NCI-H1417 (cell line): Measurements from ENCODE around the gene TTC16.
A peak's percentile ranks its signal among the peaks of the same experiment; 100 is the strongest.

ENCODE experiments used
- DNase-seq, 3 experiments: peaks; one replicate each; lab custom pipeline; 2025; lab: John Stamatoyannopoulos, UW

TTC16 gene

DNA sequence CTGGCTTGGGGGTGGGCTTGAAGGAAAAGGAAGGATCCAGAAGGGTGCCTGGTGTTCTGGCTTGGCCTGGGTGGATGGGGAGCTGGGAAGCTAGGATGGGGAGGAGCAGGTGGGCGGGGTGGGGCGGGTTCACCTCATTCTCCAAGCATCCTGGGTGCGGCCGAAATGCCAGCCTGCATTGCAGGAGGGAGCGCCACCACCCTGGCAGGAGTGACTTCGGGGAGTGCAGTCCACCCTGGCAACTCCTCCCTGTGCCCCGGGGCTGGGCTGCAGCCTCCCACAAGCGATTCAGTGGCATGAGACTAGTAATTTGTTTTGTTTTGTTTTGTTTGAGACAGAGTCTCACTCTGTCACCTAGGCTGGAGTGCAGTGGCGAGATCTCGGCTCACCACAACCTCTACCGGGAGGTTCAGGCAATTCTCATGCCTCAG lies 5.5 kb downstream of the TTC16 start:
- peak in 2 of 3 experiments; percentile 91 to 97 for DNase-seq

DNA sequence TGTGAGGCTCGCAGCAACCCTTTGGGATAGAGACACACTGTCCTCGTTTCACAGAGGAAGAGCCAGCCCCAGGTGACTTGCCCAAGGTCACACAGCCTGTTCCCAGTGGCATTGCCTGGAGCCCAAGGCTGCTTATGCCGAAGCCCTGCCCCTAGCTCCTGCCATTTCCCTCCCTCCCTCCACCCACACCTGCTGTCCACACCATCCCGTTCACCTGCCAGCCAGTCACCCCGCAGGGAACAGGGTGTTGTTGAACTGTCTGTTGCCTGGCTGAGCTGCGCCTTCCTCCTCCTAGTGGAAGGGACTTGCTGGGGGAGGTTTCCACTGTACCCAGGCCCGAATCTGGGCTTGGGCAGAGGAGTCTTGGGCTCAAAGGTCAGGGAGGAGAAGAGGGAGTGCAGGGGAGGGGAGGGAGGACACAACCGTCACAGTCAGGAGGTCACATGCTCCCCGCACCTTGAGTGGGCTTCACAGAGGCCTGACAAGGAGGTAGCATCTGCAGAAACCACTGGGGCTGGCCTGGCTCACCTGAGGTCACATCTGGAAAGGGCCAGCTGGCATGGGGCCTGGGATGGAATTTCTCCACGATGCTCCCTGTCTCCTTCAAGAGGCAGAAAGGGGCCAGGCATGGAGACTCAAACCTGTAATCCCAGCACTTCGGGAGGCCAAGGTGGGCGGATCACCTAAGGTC lies 6.3 kb downstream of the TTC16 start:
- peak in 2 of 3 experiments; percentile 91 to 97 for DNase-seq

DNA sequence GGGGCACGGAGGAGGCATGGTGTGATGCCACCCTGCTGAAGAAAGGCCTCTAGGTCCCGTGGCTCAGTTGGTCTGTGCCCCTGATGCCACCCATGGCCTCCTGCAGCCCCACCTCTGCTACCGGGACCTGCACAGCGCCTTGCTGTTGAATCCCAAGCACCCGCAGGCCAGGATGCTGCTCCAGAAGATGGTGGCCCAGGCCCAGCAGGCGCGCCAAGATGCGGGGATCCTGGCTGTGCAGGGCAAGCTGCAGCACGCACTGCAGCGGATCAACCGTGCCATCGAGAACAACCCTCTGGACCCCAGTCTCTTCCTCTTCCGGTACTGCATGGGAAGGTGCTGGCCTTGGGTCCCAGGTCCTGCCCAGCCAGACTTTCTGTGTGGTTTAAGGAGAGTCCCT lies 7.1 kb downstream of the TTC16 start:
- no peak for DNase-seq

DNA sequence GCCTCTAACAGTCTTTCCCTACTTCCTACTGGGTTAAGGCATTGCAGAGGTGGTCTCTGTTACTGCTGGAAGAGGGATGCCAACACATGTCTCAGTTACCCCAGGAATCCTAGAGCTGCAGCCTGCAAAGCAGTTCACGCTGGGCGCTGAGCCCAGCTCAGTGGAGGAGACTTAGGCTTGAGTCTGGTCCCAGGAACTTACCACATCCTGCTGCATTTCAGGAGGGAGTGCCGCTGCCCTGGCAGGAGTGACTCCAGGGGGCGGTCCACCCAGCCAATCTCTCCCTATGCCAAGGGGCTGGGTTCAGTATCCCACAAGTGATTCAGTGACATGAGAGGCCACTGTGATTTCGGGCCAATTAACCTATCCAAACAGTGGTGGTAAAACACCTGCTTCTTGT lies 7.6 kb downstream of the TTC16 start:
- DNase-seq: peak in 1 of 3 experiments; percentile 69

DNA sequence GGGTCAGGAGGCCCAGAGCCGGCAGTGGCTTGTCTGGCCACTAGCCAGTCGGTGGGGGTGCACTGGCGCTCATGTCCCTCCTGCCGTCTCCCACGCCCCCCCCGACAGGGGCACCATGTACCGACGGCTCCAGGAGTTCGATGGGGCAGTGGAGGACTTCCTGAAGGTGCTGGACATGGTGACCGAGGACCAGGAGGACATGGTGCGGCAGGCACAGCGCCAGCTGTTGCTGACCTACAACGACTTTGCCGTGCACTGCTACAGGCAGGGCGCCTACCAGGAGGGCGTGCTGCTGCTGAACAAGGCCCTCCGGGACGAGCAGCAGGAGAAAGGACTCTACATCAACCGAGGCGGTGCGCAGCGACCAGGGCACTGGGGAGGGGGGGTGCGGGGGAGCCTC lies 8.1 kb downstream of the TTC16 start:
- peak in 2 of 3 experiments; percentile 83 for DNase-seq

DNA sequence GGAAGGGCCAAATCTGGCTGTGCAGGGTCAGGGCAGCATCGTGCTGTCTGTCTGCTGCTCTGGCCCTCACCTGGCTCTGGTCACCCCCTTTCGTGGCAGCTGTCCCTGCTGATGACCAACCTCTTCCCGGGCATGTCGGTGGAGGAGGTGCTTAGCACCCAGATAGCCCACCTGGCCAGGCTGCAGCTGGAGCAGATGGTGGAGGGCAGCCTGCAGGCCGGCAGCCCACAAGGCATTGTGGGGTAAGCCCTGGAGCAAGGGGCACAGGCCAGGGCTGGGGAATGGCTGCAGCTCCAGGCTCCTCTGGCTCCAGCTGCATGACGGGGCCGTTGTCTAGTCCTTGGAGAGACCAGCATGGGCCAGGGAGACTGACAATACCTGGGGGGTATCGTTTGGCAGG lies 11.0 kb downstream of the TTC16 start:
- DNase-seq: peak in 1 of 3 experiments; percentile 18

DNA sequence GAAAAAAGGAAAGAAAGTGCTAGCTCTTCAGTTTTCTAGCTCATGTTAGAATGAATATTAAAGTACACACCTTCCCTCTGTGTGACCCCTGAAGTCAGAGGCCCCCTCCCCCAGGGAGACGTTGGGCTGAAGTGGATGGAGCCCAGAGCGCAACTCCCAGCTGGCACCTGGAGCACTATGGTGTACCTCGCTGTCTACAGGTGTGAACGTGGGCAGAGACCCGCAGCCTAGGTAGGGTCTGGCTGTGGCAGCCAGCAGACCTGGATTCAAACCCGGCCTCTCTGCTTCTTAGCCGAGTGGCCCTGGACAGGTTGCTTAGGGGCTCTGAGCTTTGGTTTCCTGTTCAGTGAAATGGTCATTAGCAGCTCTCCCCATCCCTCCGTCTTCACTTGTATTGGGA lies 12.9 kb downstream of the TTC16 start:
- no peak for DNase-seq

DNA sequence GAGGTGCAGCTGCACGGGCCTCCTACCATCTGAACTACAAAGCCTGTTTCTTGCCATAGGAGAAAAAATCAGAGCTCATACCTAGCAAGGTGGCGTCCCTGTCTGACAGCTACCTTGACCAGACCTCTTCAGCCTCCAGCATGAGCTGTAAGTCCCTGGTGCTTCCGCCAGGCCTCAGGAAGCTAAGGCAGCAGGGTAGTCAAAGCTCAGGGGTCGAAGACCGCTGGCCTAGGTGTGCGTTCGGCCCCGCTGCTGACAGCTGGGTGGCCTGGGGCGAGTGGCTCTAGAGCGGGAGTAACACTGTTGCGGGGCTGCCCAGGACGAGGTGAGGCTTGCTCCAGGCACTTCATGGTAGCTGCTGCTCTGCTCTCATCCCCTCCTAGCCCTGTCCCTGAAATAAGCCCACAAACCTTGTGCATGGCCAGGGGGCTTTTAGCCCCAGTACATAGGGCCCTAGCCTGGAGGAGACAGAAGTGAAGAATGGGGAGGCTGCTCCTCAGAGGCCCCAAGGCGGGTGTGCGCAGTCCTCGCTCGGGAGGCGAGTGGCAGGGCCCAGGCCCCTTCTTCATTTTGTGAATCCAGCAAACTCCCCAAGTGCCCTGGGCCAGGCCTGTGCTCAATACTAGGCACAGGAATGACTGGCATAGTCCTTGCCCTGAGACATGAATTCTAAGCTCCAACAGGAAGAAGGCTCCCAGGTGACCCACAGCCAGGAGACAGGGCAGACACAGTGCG lies 13.8 kb downstream of the TTC16 start:
- DNase-seq: no peak

DNA sequence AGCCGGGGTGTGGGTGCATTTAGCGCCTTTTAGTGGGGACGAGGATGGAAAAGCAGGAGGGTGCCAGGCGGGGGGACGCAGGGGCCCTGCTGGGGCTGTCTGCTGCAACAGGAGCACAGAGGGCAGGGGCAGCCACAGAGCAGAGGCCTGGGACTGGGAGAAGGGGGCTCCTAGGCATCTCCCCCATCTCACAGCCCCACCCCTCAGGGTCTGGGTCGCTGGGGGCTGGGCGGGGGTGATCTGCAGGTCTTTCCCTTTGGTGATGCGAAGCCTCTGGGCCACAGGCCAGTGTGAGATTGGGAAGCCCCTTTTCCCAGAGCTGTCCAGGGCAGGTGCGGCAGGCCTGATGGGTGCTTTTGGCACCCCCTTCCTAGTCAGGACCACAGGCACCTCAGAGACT lies 14.4 kb downstream of the TTC16 start:
- DNase-seq: no peak

DNA sequence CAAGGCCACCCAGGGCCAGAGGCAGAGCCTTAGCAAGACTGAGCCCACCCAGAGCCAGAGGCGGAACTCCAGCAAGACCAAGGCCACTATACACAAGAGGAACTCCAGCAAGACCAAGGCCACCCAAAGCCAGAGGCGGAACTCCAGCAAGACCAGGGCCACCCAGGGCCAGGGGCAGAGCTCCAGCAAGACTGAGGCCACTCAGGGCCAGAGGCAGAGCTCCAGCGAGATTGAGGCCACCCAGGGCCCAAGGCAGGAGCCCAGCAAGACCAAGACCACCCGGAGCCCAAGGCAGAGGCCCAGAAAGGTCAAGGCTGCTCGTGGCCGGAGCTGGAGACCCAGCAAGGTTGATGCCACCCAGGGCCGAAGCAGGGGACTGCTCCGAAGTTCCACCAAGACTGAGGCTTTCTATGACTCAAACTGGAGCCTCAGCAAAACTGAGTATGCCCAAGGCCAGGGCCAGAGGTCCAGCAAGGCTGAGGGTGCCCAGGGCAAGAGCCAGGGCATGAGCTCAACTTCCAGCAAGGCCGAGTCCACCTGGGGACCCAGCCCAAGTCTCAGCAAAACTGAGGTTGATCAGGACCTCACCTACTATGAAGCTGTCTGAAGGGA lies 15.0 kb downstream of the TTC16 start:
- no peak for DNase-seq

DNA sequence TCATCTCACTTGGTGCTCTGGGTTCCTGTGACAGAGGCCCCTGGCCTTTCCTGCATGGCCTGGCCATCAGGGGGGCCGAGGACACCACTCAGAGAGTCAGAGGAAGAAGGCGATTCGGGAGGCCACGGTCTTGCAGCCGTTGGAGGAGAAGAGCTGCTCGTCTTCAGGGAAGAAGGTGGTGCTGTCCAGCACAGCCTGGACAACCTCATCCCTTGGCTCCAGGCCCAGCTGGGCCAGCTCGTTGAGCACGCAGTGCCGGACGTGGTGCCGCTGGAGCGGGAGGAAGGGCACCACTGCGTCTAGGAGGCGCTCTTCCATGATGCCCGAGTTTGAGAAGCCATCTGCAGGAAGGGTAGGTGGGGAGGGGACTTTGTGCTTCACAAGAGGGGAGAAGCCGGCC lies 16.1 kb downstream of the TTC16 start:
- no peak for DNase-seq

DNA sequence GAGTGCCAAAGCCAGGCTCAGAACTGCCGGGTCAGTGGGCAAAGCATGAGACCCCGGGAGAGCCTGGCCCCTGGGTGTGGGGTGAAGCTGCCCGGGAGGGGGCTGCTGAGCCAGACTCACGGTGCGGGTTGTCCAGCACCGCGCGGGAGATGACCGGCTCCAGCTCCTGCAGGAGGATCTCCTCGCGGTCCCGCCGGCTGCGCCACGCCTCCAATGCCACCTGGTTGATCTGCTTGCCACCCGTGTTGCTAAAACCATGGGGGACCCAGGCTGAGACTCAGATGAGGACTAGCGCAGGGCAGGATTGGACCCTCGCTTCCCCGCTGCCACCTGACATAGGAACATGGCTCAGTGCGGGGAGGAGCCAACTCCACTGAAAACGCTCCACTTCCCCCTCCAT lies 16.6 kb downstream of the TTC16 start:
- DNase-seq: no peak

DNA sequence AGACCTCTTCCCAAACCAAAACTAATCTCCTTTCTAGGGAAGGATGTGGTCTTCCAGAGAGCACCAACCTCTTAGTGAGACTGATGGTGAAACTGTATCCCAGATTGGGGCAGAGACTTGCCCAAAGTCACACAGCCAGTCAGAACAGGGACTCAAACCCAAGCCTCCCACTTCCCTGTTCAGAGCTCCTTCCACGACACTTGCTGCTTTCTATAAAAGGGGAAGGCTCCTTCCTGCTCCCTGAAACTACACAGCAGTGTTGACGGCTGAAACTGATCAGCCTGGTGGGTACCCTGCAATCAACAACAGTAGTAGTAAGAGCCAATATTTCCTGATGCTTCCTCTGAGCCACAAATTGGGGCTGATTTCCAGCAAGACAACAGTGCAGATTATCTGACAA lies 17.7 kb downstream of the TTC16 start:
- no peak for DNase-seq

DNA sequence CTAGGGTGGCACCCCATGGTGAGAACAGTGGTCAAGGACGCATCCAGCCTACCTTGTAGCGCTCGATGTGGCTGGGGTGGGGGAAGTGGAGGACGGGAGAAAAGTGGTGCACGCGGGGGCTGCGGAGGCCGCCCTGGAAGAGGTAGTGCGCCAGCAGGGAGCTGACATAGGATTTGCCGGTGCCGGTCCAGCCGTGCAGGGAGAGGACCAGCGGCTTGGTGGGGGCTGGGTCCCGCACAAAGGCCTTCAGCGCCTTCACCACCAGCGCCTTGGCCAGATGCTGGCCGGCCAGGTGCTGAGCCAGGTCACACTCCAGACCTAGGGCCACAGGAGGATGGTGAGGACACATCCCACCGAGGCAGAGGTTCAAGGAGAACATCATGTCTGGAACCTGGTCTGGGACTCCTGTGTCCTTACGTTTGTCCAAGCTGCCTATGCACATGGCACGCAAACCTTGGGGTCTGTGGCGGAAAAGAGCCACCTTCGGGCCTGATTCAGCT lies 18.4 kb downstream of the TTC16 start:
- DNase-seq: peak in 2 of 3 experiments; percentile 55 to 65

DNA sequence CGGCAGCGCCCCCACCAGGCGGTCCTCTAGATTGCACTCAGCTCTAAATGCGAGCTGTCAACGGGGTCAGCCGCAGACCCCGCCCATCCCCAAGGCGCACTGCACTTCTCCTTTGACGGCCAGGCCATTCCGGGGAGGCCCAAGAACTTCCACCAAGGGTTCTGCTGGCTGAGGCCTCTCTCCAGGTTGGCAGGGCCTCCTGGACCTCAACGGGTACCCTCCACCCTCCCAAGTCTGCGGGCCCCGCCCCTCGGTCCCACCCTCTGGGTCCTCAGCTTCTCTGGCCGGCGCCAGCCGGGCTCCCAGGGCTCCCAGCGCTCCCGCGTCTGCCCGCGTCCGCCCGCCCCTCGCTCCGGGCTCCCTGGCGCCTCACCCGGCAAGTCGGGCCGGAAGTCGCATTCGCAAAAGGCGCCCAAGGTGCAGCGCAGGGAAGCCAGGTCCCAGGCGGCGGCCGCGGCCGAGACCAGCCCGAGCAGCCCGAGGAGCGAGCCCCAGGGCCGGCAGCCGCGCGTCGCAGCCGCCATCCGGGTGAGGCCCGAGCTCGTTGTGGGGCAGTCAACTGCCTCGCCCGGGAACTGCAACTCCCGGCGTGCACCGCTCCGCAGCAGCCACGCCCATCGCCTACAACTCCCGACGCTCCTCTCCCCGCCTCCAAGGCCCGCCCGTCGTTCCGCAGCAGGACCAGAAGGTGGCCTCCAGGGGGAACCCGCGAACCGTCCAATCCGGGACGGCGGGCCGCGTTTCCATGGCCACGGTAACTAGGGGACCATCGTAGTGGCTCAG lies 19.1 kb downstream of the TTC16 start, which contains the start of gene TOR2A:
TSS of gene TOR2A (minus strand) at position 548 of the 783 bp plus-strand sequence. CDS start at position 524, 24 bp downstream.
- DNase-seq: peak; percentile 92 to 99 (median 99)

DNA sequence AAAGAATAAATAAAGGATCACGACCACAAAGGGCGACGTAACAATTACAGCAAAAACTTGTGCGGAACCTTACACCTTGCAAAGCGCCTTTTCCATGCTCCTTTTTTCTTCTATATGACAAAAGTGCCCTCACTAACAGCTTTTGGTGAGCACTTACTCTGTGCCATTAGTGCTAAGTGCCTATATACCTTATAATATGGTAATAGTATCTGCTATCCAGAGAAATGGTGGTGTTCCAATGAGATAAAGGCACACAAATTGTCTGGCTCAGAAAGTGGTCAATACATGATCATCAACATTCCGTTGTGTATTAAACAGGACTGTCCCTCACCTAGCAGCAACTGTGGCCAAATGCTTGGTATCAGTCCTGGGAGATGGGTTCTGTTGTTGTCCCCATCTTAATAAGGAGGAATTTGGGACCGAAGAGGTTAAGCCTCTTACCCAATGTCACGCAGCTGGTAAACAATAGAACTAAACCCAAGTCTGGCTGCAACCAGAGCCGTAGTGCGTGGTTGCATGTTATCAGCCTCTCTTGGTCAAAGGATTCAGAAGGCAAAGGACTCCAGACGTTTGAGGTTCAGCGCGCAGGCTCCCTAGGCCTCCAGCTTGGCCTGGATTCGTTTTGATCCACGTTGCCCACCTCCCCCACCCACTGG lies 19.8 kb downstream of the TTC16 start:
- DNase-seq: no peak

DNA sequence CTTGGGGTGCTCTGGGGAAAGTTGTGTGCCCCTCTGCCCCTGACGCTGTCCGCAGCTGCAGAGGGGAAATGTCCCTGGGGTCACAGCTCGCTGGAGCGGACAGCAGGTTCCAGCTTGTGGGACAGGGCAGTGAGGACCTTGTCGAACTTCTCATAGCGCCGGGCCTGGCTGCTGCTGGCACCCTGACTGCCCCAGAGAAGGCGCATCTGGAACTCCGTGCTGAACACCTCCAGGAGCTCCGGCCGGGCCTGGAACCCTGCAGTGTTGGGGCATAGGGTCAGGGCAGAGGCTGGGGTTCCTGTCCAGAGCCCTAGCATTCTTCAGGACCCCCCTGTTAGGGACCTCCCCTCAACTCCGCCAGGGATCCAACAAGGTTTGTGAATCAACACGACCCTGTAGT lies 22.8 kb downstream of the TTC16 start:
- DNase-seq: no peak

DNA sequence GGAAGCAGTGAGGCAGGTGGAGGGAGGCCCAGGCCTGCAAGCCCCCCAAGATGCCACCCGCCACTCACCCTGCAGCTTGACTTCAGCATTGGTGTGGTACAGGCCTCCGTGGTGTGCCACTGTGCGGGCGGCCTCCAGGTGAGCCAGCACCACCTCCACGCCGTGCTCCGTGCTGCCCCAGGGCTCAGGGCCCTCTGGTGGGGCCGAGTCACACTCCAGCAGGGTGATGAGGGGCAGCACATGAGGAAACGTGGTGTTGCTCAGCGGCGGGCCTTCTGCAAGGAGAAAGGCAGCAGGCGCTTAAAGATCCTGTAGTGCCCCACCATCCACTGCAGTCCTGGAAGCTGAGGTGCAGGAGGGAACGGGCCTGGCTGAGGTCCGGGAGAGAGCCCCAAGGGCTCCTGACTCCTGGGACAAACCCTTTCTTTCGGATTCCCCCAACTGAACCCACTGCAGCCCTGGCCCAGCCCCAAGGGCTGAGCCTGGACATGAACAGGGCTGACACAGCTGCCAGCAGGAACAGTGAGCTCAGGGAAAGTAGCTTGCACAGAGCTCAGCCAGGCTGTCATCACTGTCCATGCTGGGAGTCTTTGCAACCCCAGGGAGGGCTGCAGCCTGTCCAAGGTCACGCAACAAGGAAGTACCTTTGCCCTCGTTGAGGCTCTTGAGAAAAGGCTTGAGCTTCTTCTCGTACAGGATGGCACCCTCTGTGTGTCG lies 23.9 kb downstream of the TTC16 start:
- DNase-seq: no peak

DNA sequence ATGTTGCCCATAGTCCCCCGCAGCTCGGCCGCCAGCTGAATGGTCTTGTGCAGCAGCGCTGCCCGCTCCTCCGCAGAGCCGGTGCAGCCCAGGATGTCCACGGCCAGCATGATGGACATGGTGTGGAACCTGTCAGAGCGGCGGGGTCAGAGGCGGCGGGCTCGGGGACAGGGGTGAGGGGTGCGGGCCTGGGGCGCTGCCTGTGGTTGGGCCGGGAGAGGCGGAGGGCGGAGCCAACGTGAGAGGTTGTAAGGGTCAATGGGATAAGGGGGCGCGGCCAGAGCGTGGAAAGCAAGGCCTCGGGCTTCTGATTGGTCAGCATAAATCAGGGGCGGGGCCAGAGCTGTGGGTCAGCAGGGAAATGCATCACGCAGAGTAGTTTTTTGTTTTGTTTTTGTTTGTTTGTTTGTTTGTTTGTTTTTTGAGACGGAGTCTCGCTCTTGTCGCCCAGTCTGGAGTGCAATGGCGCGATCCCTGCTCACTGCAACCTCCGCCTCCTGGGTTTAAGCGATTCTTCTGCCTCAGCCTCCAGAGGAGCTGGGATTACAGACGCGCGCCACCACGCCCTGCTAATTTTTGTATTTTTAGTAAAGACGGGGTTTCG lies 26.1 kb downstream of the TTC16 start:
- no peak for DNase-seq

DNA sequence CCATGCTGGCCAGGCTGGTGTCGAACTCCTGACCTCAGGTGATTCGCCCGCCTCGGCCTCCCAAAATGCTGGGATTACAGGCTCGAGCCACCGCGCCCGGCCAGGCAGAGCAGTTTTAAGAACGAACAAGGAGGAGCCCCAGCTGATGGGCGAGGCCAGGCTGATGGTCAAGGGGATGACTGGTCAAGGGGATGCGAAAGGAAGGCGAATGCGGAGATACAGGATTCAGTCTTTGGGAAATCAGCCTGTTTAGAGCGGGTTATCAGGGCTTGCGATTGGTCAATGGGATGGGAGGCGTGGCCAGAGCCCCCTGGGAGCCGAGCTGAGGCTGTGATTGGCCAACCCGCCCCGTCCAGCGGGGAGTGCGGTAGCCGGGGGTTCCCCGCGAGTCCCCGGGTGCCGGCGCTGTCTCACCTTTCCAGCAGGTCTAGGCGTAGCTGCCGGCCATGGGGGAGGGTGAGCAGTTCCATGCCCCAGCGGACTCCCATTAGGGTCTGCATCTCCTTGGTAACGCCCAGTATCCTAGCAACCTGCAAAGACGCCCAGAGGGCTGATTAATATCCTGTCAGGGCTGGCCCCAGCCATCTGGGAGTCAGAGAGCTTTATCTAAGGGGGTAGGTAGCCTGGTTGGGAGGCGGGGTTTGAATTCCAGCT lies 26.7 kb downstream of the TTC16 start:
- DNase-seq: peak; percentile 31 to 78 (median 61)
